HepG2 (cell line): ENCODE results near the gene ZSWIM8. TPM values are rescaled to one million over a fixed set of nuclear protein-coding genes. Genes with fewer than 3 reads are reported as not detected.

Experiments
- ARNTL ChIP-seq: sonication (generic); formaldehyde crosslinking; IDR thresholded peaks from 2 replicates; pipeline ENCODE4 v1.4.0; 2020; ENCODE audit warnings: mild to moderate bottlenecking, missing genetic modification reagents
- DPF2 ChIP-seq: sonication (generic); formaldehyde crosslinking; IDR thresholded peaks from 2 replicates; pipeline ENCODE4 v1.4.0; 2020; ENCODE audit warnings: mild to moderate bottlenecking, low read depth, missing genetic modification reagents, borderline replicate concordance
- ETV6 ChIP-seq: sonication (generic); formaldehyde crosslinking; conservative IDR thresholded peaks from 2 replicates; pipeline ENCODE4 v1.4.0; 2020; ENCODE audit warnings: missing genetic modification reagents
- JUN ChIP-seq: sonication (generic); formaldehyde crosslinking; IDR thresholded peaks from 2 replicates; pipeline ENCODE4 v1.4.0; 2020; ENCODE audit warnings: mild to moderate bottlenecking, missing genetic modification reagents
- KDM4B ChIP-seq: sonication (generic); formaldehyde crosslinking; IDR thresholded peaks from 2 replicates; pipeline ENCODE4 v1.4.0; 2020; ENCODE audit warnings: missing genetic modification reagents
- KLF15 ChIP-seq: sonication (generic); formaldehyde crosslinking; IDR thresholded peaks from 2 replicates; pipeline ENCODE4 v1.8.1; 2023; ENCODE audit warnings: borderline replicate concordance, mild to moderate bottlenecking, inconsistent platforms, missing genetic modification reagents, mixed read lengths
- MEIS2 ChIP-seq: sonication (generic); formaldehyde crosslinking; IDR thresholded peaks from 2 replicates; pipeline ENCODE4 v1.9.0; 2021; ENCODE audit warnings: mild to moderate bottlenecking, missing genetic modification reagents
- MTF2 ChIP-seq: sonication (generic); formaldehyde crosslinking; IDR thresholded peaks from 2 replicates; pipeline ENCODE4 v1.5.0; 2020; ENCODE audit warnings: missing genetic modification reagents, borderline replicate concordance
- NPAS2 ChIP-seq: sonication (generic); formaldehyde crosslinking; IDR thresholded peaks from 2 replicates; pipeline ENCODE4 v1.8.0; 2022; ENCODE audit warnings: mild to moderate bottlenecking, missing genetic modification reagents, borderline replicate concordance
- NR2F1 ChIP-seq, 2 experiments: fragments of 450-650 bp in 1 of 2; formaldehyde crosslinking in 1 of 2; IDR thresholded peaks; 2 replicates each; pipeline versions ENCODE4 v1.5.0 to v1.6.1; 2016 to 2020; ENCODE audit warnings: mild to moderate bottlenecking in 1 of 2, missing compliant biosample characterization in 1 of 2, missing genetic modification reagents in 1 of 2, moderate library complexity in 1 of 2
- PRPF4 ChIP-seq: fragments of 200-400 bp; formaldehyde crosslinking; IDR thresholded peaks from 2 replicates; pipeline ENCODE4 v1.6.1; 2016; ENCODE audit warnings: low read length, low read depth; ENCODE audit not compliant: poor library complexity, severe bottlenecking
- STAG1 ChIP-seq: sonication (generic); formaldehyde crosslinking; IDR thresholded peaks from 2 replicates; pipeline ENCODE4 v1.4.0; 2020; ENCODE audit warnings: missing genetic modification reagents
- ZNF251 ChIP-seq: sonication (generic); formaldehyde crosslinking; IDR thresholded peaks from 2 replicates; pipeline ENCODE4 v1.9.0; 2021; ENCODE audit warnings: mild to moderate bottlenecking, missing genetic modification reagents
- ZNF30 ChIP-seq: sonication (generic); formaldehyde crosslinking; IDR thresholded peaks from 2 replicates; pipeline ENCODE4 v1.5.0; 2020; ENCODE audit warnings: mild to moderate bottlenecking, missing genetic modification reagents
- ZNF354B ChIP-seq: sonication (generic); formaldehyde crosslinking; IDR thresholded peaks from 2 replicates; pipeline ENCODE4 v1.8.0; 2022; ENCODE audit warnings: mild to moderate bottlenecking, missing genetic modification reagents
- ZNF775 ChIP-seq: sonication (generic); formaldehyde crosslinking; IDR thresholded peaks from 2 replicates; pipeline ENCODE4 v1.4.0; 2020; ENCODE audit warnings: missing genetic modification reagents, mild to moderate bottlenecking, moderate library complexity, borderline replicate concordance
- ZNF776 ChIP-seq: sonication (generic); formaldehyde crosslinking; IDR thresholded peaks from 2 replicates; pipeline ENCODE4 v1.4.0; 2020; ENCODE audit warnings: mild to moderate bottlenecking, missing genetic modification reagents
- polyA plus RNA-seq, 8 experiments: library from polyadenylated mRNA; depleted of rRNA in 3 of 8; stranded (reverse) in 7 of 8; unstranded in 1 of 8; fragments of >200 nt; fragmentation: Illumina TruSeq in 4 of 8; extraction: Trizol in 4 of 8; gene quantifications; 2 replicates each; pipeline versions ENCODE4 v1.2.1 to v1.2.3, GENCODE V29; 2011 to 2016; ENCODE audit warnings: low read depth in 4 of 8, missing spikeins in 1 of 8, mixed read lengths in 1 of 8; ENCODE audit not compliant: insufficient read depth in 1 of 8
- total RNA-seq, 5 experiments: library from RNA; depleted of rRNA; stranded (reverse); fragments of >200 nt; fragmentation: Illumina TruSeq; extraction: Trizol; gene quantifications; 2 replicates each; pipeline ENCODE4 v1.2.3, GENCODE V29; 2016; ENCODE audit warnings: low read depth in 1 of 5
- TF ChIP-seq, protein P1 (sequence below): sonication (generic); formaldehyde crosslinking; IDR thresholded peaks from 2 replicates; pipeline ENCODE4 v1.4.0; 2020; ENCODE audit warnings: mild to moderate bottlenecking, missing genetic modification reagents
- TF ChIP-seq, protein P2 (sequence below): sonication (generic); formaldehyde crosslinking; conservative IDR thresholded peaks from 2 replicates; pipeline ENCODE4 v1.8.1; 2023; ENCODE audit warnings: missing genetic modification reagents
- TF ChIP-seq, protein P3 (sequence below), 2 experiments: IDR thresholded peaks; 2 replicates each; pipeline ENCODE4 v1.6.1; 2011 to 2012; ENCODE audit warnings: low read length in 2 of 2, borderline replicate concordance in 1 of 2, low read depth in 1 of 2, mild to moderate bottlenecking in 1 of 2, moderate library complexity in 1 of 2

The ZSWIM8 gene
- total and polyA plus RNA-seq, 2 of the 13 experiments (the other 11 are each of a cell fraction or from before 2014, with no cell fraction given): 39.9 to 98.2 TPM

DNA sequence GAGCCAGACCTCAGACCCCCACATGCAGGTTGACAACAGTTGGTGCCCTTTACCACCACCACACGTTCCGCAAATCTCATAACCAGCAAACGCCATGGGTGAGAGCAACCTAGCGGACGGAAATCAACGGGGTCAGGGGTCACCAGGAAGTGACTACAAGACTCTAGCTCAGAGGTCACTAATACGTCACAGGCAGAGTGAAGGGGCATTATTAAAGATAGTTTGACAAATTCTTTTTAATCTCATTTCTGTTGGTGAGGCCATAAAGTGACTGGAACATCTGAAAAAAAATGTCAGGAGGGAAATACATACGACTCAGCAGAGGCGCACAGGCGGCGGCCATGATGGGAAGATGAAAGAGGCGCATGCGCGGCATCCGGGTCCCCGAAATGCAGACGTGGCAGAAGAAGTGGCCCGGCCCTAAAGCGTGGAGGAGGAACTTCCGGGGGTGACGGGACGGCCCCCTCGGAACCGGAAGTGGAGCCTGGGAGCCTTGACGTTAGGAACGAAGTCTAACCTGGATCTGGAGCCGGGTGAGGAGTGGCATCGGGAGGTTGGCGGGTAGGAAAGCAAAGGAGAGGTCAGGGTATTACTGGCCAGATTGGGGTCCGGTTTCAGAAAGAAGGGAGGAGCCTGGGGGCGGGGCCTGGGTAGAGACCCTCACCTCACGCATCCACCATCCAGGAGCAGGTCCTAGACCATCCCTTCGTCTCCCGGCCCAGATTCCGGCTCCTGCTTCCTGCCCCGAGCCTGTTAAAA is 41.3 kb upstream of the ZSWIM8 start, which contains the start of gene SEC24C (continued):
- TF ChIP-seq ZNF776 (CRISPR knock-in tag) (no peak; the same call in 1 of the 2 replicates), DPF2 (no peak), NR2F1 (CRISPR knock-in tag; IDR thresholded peaks at IDR 0.05) (peak; percentile 69 to 95), NPAS2 (CRISPR knock-in tag) (no peak), ETV6 (CRISPR knock-in tag) (no peak), ARNTL (CRISPR knock-in tag) (peak; percentile 55; the same call in 1 of the 2 replicates), ZNF251 (CRISPR knock-in tag) (no peak), ZNF30 (no peak), PRPF4 (no peak), MTF2 (CRISPR knock-in tag) (no peak), KLF15 (CRISPR knock-in tag) (peak; percentile 24; the same call in 1 of the 2 replicates), MEIS2 (CRISPR knock-in tag) (no peak), KDM4B (CRISPR knock-in tag) (no peak), ZNF775 (CRISPR knock-in tag) (no peak), ZNF354B (CRISPR knock-in tag) (no peak), STAG1 (CRISPR knock-in tag) (no peak), JUN (peak; percentile 46; the same call in 1 of the 2 replicates)
- TF ChIP-seq, protein P1, sequence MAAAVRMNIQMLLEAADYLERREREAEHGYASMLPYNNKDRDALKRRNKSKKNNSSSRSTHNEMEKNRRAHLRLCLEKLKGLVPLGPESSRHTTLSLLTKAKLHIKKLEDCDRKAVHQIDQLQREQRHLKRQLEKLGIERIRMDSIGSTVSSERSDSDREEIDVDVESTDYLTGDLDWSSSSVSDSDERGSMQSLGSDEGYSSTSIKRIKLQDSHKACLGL (CRISPR knock-in tag): peak; percentile 65; the same call in 1 of the 2 replicates
- TF ChIP-seq, protein P2, sequence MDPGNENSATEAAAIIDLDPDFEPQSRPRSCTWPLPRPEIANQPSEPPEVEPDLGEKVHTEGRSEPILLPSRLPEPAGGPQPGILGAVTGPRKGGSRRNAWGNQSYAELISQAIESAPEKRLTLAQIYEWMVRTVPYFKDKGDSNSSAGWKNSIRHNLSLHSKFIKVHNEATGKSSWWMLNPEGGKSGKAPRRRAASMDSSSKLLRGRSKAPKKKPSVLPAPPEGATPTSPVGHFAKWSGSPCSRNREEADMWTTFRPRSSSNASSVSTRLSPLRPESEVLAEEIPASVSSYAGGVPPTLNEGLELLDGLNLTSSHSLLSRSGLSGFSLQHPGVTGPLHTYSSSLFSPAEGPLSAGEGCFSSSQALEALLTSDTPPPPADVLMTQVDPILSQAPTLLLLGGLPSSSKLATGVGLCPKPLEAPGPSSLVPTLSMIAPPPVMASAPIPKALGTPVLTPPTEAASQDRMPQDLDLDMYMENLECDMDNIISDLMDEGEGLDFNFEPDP (CRISPR knock-in tag): no peak
- TF ChIP-seq, protein P3, sequence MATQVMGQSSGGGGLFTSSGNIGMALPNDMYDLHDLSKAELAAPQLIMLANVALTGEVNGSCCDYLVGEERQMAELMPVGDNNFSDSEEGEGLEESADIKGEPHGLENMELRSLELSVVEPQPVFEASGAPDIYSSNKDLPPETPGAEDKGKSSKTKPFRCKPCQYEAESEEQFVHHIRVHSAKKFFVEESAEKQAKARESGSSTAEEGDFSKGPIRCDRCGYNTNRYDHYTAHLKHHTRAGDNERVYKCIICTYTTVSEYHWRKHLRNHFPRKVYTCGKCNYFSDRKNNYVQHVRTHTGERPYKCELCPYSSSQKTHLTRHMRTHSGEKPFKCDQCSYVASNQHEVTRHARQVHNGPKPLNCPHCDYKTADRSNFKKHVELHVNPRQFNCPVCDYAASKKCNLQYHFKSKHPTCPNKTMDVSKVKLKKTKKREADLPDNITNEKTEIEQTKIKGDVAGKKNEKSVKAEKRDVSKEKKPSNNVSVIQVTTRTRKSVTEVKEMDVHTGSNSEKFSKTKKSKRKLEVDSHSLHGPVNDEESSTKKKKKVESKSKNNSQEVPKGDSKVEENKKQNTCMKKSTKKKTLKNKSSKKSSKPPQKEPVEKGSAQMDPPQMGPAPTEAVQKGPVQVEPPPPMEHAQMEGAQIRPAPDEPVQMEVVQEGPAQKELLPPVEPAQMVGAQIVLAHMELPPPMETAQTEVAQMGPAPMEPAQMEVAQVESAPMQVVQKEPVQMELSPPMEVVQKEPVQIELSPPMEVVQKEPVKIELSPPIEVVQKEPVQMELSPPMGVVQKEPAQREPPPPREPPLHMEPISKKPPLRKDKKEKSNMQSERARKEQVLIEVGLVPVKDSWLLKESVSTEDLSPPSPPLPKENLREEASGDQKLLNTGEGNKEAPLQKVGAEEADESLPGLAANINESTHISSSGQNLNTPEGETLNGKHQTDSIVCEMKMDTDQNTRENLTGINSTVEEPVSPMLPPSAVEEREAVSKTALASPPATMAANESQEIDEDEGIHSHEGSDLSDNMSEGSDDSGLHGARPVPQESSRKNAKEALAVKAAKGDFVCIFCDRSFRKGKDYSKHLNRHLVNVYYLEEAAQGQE (IDR thresholded peaks at IDR 0.05; ENCODE audit: borderline replicate concordance in 1 of 2, low read depth in 1 of 2, low read length in 2 of 2): no peak
